GM23338 (cell line): Measurements from ENCODE around the gene IRF6. TPM values are rescaled to one million over a fixed set of nuclear protein-coding genes. Genes with fewer than 3 reads are reported as not detected.

Experiments
- ATAC-seq: fragments of 200-7000 bp; cut with Tn5 transposase; 3 replicates; pipeline ENCODE4 v1.9.1; 2020
- DNase-seq: peaks from one replicate; pipeline ENCODE4 v3.0.0-alpha.2; 2015; ENCODE audit warnings: low spot score
- H2AFZ ChIP-seq: fragments of 200-600 bp; sonication (generic); 2 replicates; pipeline ENCODE4 v1.8.0; 2016; ENCODE audit warnings: antibody characterized with exemption, mild to moderate bottlenecking, moderate library complexity
- H3F3A ChIP-seq: fragments of 200-600 bp; sonication (generic); replicated peaks from 2 replicates; pipeline ENCODE4 v1.8.0; 2017; ENCODE audit warnings: antibody characterized with exemption, mixed run types, low read depth
- H3K27ac ChIP-seq: fragments of 200-600 bp; sonication (generic); 2 replicates; pipeline ENCODE4 v1.6.1; 2016; ENCODE audit warnings: low read depth
- H3K27me3 ChIP-seq: fragments of 200-600 bp; sonication (generic); 2 replicates; pipeline ENCODE4 v1.8.0; 2016; ENCODE audit warnings: mild to moderate bottlenecking, mixed run types, moderate library complexity; ENCODE audit not compliant: insufficient read depth
- H3K36me3 ChIP-seq: fragments of 200-600 bp; sonication (generic); 2 replicates; pipeline ENCODE4 v1.8.0; 2016; ENCODE audit warnings: mild to moderate bottlenecking; ENCODE audit not compliant: insufficient read depth
- H3K4me1 ChIP-seq: fragments of 200-600 bp; sonication (generic); 2 replicates; pipeline ENCODE4 v1.8.0; 2016; ENCODE audit warnings: mild to moderate bottlenecking, moderate library complexity; ENCODE audit not compliant: insufficient read depth
- H3K4me2 ChIP-seq: fragments of 200-600 bp; sonication (generic); 2 replicates; pipeline ENCODE4 v1.7.1; 2017; ENCODE audit warnings: mixed run types
- H3K4me3 ChIP-seq: fragments of 200-600 bp; sonication (generic); 2 replicates; pipeline ENCODE4 v1.6.1; 2016; ENCODE audit warnings: mixed run types
- H3K79me2 ChIP-seq: fragments of 200-600 bp; sonication (generic); replicated peaks from 2 replicates; pipeline ENCODE4 v1.8.0; 2017; ENCODE audit warnings: mild to moderate bottlenecking; ENCODE audit not compliant: insufficient read depth
- H3K9me2 ChIP-seq: fragments of 200-600 bp; sonication (generic); 2 replicates; pipeline ENCODE4 v1.8.0; 2017; ENCODE audit not compliant: insufficient read depth
- H4K20me1 ChIP-seq: fragments of 200-600 bp; sonication (generic); replicated peaks from 2 replicates; pipeline ENCODE4 v1.8.0; 2017; ENCODE audit warnings: mild to moderate bottlenecking; ENCODE audit not compliant: insufficient read depth
- H3K27ac Mint-ChIP-seq: 2 replicates; pipeline ENCODE4 v1.8.0; 2020; ENCODE audit warnings: inconsistent platforms, mild to moderate bottlenecking, moderate library complexity, mixed read lengths
- H3K27me3 Mint-ChIP-seq: 3 replicates; pipeline ENCODE4 v1.8.0; 2022; ENCODE audit warnings: low read depth, mild to moderate bottlenecking, moderate library complexity, mixed read lengths, inconsistent platforms; ENCODE audit not compliant: insufficient read depth, poor library complexity
- H3K36me3 Mint-ChIP-seq: 3 replicates; pipeline ENCODE4 v1.8.0; 2021; ENCODE audit warnings: low read depth, mild to moderate bottlenecking, inconsistent platforms, moderate library complexity, mixed read lengths
- H3K4me1 Mint-ChIP-seq: 3 replicates; pipeline ENCODE4 v1.8.0; 2020; ENCODE audit warnings: mild to moderate bottlenecking, inconsistent platforms, mixed read lengths
- H3K4me3 Mint-ChIP-seq: 3 replicates; pipeline ENCODE4 v1.8.0; 2021; ENCODE audit warnings: moderate library complexity, mild to moderate bottlenecking, inconsistent platforms, mixed read lengths
- H3K9me3 Mint-ChIP-seq: 3 replicates; pipeline ENCODE4 v1.8.0; 2020; ENCODE audit warnings: moderate library complexity, mild to moderate bottlenecking, inconsistent platforms, mixed read lengths
- CREB1 ChIP-seq: fragments of 250-450 bp; sonication (Bioruptor Pico); IDR thresholded peaks from 2 replicates; pipeline ENCODE4 v1.5.0; 2020; ENCODE audit warnings: low read depth, mild to moderate bottlenecking, moderate library complexity
- EZH2 ChIP-seq: fragments of 200-600 bp; sonication (generic); IDR thresholded peaks from one replicate; pipeline ENCODE4 v1.8.0; 2017; ENCODE audit warnings: antibody characterized with exemption, mild to moderate bottlenecking, low read depth; ENCODE audit not compliant: unreplicated experiment
- EZH2phosphoT487 ChIP-seq: fragments of 200-600 bp; sonication (generic); IDR thresholded peaks from one replicate; pipeline ENCODE4 v1.8.1; 2018; ENCODE audit warnings: antibody characterized with exemption; ENCODE audit not compliant: unreplicated experiment
- JUNB ChIP-seq: IDR thresholded peaks from one replicate; pipeline ENCODE4 v1.6.1; 2016; ENCODE audit warnings: antibody characterized with exemption; ENCODE audit not compliant: unreplicated experiment
- POLR2AphosphoS5 ChIP-seq: IDR thresholded peaks from 2 replicates; pipeline ENCODE4 v1.6.1; 2016; ENCODE audit warnings: antibody characterized with exemption, low read depth
- STAT1 ChIP-seq: IDR thresholded peaks from one replicate; pipeline ENCODE4 v1.6.1; 2016; ENCODE audit warnings: antibody characterized with exemption; ENCODE audit not compliant: unreplicated experiment
- ZNF114 ChIP-seq: fragments of 250-450 bp; sonication (Bioruptor Pico); IDR thresholded peaks from 2 replicates; pipeline ENCODE4 v1.5.0; 2020; ENCODE audit warnings: mild to moderate bottlenecking, moderate library complexity
- polyA plus RNA-seq: library from polyadenylated mRNA; unstranded; fragments of >200 nt; fragmentation: Nextera tagmentation; extraction: Ambion mirVana; gene quantifications from 2 replicates; pipeline ENCODE4 v1.2.1, GENCODE V29; 2016
- total RNA-seq: library from RNA; depleted of rRNA; stranded (reverse); fragments of >200 nt; shearing (Covaris generic); gene quantifications from 2 replicates; pipeline ENCODE4 v1.2.3, GENCODE V29; 2014
- TF ChIP-seq, protein P1 (sequence below): IDR thresholded peaks from one replicate; pipeline ENCODE4 v1.6.1; 2018; ENCODE audit warnings: antibody characterized with exemption; ENCODE audit not compliant: unreplicated experiment
- TF ChIP-seq, protein P2 (sequence below): fragments of 250-450 bp; sonication (Bioruptor Pico); IDR thresholded peaks from 2 replicates; pipeline ENCODE4 v1.5.0; 2020; ENCODE audit warnings: mild to moderate bottlenecking, moderate library complexity
- TF ChIP-seq, protein P3 (sequence below): IDR thresholded peaks from 2 replicates; pipeline ENCODE4 v1.6.1; 2016; ENCODE audit warnings: antibody characterized with exemption
- TF ChIP-seq, protein P4 (sequence below), 2 experiments: fragments of 200-600 bp in 1 of 2; sonication (generic) in 1 of 2; conservative IDR thresholded peaks; 2 replicates each; pipeline versions ENCODE4 v1.5.1 to v1.6.1; 2016 to 2017; ENCODE audit warnings: antibody characterized with exemption in 2 of 2, low read depth in 2 of 2, mild to moderate bottlenecking in 2 of 2, moderate library complexity in 1 of 2

IRF6 gene
- total and polyA plus RNA-seq, 2 experiments from 2014 or later = 4.6 to 11.7 TPM

DNA sequence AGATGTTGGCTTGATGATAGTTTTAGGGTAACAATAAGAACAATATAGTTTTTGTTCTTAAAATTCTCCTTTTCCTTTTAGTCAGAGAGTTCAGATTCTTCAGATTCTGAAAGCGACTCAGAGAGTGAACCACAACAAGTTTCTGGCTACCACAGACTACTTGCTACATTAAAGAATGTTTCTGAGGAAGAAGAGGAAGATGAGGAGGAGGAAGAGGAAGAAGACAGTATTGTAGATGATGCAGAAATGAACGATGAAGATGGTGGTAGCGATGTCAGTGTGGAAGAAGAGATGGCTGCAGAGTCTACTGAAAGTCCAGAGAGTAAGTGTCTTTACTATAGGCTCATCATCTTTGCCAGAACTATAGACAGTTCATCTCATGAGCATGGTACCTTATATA, 24.8 kb upstream of the IRF6 start:
- Mint-ChIP-seq H3K36me3 (peaks cover 49% of the 10 kb centered on the region), H3K27me3 (no peaks in the 10 kb centered on the region), H3K27ac (no peak overlapping the region), H3K4me3 (no peak overlapping the region), H3K9me3 (no peaks in the 10 kb centered on the region; the same call in 2 of the 3 replicates), H3K4me1 (peaks cover 5% of the 10 kb centered on the region; the same call in 2 of the 3 replicates)
- ATAC-seq = no peak
- DNase-seq = no peak
- Histone ChIP-seq H2AFZ (no peak overlapping the region), H3K27me3 (no peaks in the 10 kb centered on the region), H3F3A (no peaks in the 10 kb centered on the region), H3K4me3 (no peak overlapping the region), H3K27ac (no peak overlapping the region), H3K36me3 (peaks cover 42% of the 10 kb centered on the region), H3K9me2 (no peaks in the 10 kb centered on the region), H3K79me2 (peaks cover 22% of the 10 kb centered on the region), H4K20me1 (peaks cover 12% of the 10 kb centered on the region), H3K4me2 (no peak overlapping the region), H3K4me1 (peaks cover 4% of the 10 kb centered on the region; the same call in 1 of the 2 replicates)
- TF ChIP-seq, protein P1, sequence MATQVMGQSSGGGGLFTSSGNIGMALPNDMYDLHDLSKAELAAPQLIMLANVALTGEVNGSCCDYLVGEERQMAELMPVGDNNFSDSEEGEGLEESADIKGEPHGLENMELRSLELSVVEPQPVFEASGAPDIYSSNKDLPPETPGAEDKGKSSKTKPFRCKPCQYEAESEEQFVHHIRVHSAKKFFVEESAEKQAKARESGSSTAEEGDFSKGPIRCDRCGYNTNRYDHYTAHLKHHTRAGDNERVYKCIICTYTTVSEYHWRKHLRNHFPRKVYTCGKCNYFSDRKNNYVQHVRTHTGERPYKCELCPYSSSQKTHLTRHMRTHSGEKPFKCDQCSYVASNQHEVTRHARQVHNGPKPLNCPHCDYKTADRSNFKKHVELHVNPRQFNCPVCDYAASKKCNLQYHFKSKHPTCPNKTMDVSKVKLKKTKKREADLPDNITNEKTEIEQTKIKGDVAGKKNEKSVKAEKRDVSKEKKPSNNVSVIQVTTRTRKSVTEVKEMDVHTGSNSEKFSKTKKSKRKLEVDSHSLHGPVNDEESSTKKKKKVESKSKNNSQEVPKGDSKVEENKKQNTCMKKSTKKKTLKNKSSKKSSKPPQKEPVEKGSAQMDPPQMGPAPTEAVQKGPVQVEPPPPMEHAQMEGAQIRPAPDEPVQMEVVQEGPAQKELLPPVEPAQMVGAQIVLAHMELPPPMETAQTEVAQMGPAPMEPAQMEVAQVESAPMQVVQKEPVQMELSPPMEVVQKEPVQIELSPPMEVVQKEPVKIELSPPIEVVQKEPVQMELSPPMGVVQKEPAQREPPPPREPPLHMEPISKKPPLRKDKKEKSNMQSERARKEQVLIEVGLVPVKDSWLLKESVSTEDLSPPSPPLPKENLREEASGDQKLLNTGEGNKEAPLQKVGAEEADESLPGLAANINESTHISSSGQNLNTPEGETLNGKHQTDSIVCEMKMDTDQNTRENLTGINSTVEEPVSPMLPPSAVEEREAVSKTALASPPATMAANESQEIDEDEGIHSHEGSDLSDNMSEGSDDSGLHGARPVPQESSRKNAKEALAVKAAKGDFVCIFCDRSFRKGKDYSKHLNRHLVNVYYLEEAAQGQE = no peak
- TF ChIP-seq, protein P2, sequence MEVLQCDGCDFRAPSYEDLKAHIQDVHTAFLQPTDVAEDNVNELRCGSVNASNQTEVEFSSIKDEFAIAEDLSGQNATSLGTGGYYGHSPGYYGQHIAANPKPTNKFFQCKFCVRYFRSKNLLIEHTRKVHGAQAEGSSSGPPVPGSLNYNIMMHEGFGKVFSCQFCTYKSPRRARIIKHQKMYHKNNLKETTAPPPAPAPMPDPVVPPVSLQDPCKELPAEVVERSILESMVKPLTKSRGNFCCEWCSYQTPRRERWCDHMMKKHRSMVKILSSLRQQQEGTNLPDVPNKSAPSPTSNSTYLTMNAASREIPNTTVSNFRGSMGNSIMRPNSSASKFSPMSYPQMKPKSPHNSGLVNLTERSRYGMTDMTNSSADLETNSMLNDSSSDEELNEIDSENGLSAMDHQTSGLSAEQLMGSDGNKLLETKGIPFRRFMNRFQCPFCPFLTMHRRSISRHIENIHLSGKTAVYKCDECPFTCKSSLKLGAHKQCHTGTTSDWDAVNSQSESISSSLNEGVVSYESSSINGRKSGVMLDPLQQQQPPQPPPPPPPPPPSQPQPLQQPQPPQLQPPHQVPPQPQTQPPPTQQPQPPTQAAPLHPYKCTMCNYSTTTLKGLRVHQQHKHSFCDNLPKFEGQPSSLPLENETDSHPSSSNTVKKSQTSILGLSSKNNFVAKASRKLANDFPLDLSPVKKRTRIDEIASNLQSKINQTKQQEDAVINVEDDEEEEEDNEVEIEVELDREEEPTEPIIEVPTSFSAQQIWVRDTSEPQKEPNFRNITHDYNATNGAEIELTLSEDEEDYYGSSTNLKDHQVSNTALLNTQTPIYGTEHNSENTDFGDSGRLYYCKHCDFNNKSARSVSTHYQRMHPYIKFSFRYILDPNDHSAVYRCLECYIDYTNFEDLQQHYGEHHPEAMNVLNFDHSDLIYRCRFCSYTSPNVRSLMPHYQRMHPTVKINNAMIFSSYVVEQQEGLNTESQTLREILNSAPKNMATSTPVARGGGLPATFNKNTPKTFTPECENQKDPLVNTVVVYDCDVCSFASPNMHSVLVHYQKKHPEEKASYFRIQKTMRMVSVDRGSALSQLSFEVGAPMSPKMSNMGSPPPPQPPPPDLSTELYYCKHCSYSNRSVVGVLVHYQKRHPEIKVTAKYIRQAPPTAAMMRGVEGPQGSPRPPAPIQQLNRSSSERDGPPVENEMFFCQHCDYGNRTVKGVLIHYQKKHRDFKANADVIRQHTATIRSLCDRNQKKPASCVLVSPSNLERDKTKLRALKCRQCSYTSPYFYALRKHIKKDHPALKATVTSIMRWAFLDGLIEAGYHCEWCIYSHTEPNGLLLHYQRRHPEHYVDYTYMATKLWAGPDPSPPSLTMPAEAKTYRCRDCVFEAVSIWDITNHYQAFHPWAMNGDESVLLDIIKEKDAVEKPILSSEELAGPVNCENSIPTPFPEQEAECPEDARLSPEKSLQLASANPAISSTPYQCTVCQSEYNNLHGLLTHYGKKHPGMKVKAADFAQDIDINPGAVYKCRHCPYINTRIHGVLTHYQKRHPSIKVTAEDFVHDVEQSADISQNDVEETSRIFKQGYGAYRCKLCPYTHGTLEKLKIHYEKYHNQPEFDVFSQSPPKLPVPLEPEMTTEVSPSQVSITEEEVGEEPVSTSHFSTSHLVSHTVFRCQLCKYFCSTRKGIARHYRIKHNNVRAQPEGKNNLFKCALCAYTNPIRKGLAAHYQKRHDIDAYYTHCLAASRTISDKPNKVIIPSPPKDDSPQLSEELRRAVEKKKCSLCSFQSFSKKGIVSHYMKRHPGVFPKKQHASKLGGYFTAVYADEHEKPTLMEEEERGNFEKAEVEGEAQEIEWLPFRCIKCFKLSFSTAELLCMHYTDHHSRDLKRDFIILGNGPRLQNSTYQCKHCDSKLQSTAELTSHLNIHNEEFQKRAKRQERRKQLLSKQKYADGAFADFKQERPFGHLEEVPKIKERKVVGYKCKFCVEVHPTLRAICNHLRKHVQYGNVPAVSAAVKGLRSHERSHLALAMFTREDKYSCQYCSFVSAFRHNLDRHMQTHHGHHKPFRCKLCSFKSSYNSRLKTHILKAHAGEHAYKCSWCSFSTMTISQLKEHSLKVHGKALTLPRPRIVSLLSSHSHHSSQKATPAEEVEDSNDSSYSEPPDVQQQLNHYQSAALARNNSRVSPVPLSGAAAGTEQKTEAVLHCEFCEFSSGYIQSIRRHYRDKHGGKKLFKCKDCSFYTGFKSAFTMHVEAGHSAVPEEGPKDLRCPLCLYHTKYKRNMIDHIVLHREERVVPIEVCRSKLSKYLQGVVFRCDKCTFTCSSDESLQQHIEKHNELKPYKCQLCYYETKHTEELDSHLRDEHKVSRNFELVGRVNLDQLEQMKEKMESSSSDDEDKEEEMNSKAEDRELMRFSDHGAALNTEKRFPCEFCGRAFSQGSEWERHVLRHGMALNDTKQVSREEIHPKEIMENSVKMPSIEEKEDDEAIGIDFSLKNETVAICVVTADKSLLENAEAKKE (CRISPR knock-in tag) = no peak
- TF ChIP-seq, protein P3, sequence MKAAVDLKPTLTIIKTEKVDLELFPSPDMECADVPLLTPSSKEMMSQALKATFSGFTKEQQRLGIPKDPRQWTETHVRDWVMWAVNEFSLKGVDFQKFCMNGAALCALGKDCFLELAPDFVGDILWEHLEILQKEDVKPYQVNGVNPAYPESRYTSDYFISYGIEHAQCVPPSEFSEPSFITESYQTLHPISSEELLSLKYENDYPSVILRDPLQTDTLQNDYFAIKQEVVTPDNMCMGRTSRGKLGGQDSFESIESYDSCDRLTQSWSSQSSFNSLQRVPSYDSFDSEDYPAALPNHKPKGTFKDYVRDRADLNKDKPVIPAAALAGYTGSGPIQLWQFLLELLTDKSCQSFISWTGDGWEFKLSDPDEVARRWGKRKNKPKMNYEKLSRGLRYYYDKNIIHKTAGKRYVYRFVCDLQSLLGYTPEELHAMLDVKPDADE = no peak
- TF ChIP-seq ZNF114 (no peak), EZH2phosphoT487 (no peak), STAT1 (no peak), POLR2AphosphoS5 (no peak), EZH2 (no peak), CREB1 (CRISPR knock-in tag) (no peak), JUNB (no peak)
- TF ChIP-seq, protein P4, sequence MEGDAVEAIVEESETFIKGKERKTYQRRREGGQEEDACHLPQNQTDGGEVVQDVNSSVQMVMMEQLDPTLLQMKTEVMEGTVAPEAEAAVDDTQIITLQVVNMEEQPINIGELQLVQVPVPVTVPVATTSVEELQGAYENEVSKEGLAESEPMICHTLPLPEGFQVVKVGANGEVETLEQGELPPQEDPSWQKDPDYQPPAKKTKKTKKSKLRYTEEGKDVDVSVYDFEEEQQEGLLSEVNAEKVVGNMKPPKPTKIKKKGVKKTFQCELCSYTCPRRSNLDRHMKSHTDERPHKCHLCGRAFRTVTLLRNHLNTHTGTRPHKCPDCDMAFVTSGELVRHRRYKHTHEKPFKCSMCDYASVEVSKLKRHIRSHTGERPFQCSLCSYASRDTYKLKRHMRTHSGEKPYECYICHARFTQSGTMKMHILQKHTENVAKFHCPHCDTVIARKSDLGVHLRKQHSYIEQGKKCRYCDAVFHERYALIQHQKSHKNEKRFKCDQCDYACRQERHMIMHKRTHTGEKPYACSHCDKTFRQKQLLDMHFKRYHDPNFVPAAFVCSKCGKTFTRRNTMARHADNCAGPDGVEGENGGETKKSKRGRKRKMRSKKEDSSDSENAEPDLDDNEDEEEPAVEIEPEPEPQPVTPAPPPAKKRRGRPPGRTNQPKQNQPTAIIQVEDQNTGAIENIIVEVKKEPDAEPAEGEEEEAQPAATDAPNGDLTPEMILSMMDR (conservative IDR thresholded peaks at IDR 0.05; ENCODE audit: low read depth in 2 of 2) = no peak
